Adipocyte (in vitro differentiated cells): ENCODE measurements around the gene EED.

Experiments
- DNase-seq: peaks from one replicate; pipeline ENCODE4 v3.0.0-alpha.2; 2015; ENCODE audit warnings: low read depth
- H3K27me3 ChIP-seq: replicated peaks from 2 replicates; pipeline ENCODE4 v1.7.0; 2013; ENCODE audit warnings: mild to moderate bottlenecking, low read length, moderate library complexity; ENCODE audit not compliant: control insufficient read depth, insufficient read depth
- H3K36me3 ChIP-seq: 2 replicates; pipeline ENCODE4 v1.7.0; 2013; ENCODE audit warnings: low read length, mild to moderate bottlenecking, moderate library complexity; ENCODE audit not compliant: control insufficient read depth, insufficient read depth, severe bottlenecking
- H3K4me1 ChIP-seq: 2 replicates; pipeline ENCODE4 v1.7.0; 2013; ENCODE audit warnings: mild to moderate bottlenecking, low read length, moderate library complexity; ENCODE audit not compliant: control insufficient read depth, insufficient read depth
- H3K4me3 ChIP-seq: 2 replicates; pipeline ENCODE4 v1.7.0; 2013; ENCODE audit warnings: mild to moderate bottlenecking, low read length, moderate library complexity
- H3K9ac ChIP-seq: 2 replicates; pipeline ENCODE4 v1.7.0; 2013; ENCODE audit warnings: mild to moderate bottlenecking, low read length, moderate library complexity
- H3K9me3 ChIP-seq: 2 replicates; pipeline ENCODE4 v1.7.0; 2013; ENCODE audit warnings: mild to moderate bottlenecking, low read length, moderate library complexity; ENCODE audit not compliant: control insufficient read depth

Gene EED

DNA sequence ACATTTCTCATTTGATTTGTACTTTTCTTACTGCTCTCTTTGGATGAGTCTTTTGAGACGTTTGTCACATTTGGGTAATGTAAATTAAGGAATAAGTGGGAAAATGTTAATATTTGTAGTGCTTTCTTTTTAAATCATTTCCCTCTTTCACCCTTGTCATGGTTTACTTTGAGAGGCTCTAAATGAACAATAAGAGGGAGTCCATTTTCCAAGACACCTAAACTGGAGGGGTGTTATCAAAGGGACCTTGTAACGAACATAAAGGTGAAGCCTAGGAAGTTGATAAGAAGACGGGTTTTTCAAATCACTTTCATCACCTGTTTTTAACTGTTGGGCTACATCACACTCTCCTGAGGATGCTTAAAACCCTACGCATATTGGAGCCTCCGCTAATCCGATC, 12.1 kb downstream of the EED start:
- H3K4me3 ChIP-seq = no peak overlapping the region
- H3K9me3 ChIP-seq = no peaks in the 10 kb centered on the region
- peaks cover 8% of the 10 kb centered on the region for H3K4me1 ChIP-seq
- no peak for DNase-seq
- no peak overlapping the region for H3K9ac ChIP-seq
- H3K27me3 ChIP-seq = no peaks in the 10 kb centered on the region
- peaks cover 42% of the 10 kb centered on the region for H3K36me3 ChIP-seq

DNA sequence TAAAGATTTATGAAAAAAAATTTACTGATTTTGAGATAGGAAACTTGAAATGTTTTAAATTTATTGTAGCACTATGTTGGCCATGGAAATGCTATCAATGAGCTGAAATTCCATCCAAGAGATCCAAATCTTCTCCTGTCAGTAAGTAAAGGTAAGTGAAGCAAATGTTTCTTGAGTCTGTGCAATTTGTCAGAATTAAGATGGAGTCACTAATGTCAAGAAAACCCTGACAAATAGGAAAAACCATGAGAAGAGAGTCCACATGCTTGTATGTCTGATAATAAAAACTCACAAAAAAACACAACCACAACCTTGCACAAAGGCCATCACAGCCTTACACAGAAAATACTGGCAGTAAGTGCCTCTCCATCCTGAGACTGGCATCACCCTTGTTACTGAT, 12.9 kb downstream of the EED start:
- H3K4me3 ChIP-seq = no peak overlapping the region
- H3K9ac ChIP-seq = no peak overlapping the region
- H3K4me1 ChIP-seq = peaks cover 7% of the 10 kb centered on the region
- peaks cover 50% of the 10 kb centered on the region for H3K36me3 ChIP-seq
- DNase-seq = no peak
- no peaks in the 10 kb centered on the region for H3K27me3 ChIP-seq
- no peaks in the 10 kb centered on the region for H3K9me3 ChIP-seq

DNA sequence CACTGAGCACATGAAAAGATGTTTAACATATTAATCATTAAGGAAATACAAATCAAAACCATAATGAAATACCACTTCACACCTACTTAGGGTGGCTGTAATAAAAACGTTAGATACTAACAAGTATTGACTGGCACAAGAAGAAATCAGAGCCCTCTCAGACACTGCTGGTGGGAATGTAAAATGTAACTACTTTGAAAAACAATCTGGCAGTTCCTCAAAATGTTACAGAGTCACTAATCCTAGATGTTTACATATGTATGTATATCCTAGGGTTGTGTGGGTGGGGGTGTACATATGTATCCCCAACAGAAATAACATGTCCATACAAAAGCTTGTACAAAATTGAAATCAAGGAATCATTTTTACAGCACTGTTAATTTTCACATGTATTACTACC, 15.2 kb downstream of the EED start:
- Histone ChIP-seq H3K4me3 (no peak overlapping the region), H3K36me3 (peaks cover 69% of the 10 kb centered on the region), H3K4me1 (peaks cover 7% of the 10 kb centered on the region), H3K9ac (no peak overlapping the region), H3K27me3 (no peaks in the 10 kb centered on the region), H3K9me3 (no peaks in the 10 kb centered on the region)
- DNase-seq = no peak

DNA sequence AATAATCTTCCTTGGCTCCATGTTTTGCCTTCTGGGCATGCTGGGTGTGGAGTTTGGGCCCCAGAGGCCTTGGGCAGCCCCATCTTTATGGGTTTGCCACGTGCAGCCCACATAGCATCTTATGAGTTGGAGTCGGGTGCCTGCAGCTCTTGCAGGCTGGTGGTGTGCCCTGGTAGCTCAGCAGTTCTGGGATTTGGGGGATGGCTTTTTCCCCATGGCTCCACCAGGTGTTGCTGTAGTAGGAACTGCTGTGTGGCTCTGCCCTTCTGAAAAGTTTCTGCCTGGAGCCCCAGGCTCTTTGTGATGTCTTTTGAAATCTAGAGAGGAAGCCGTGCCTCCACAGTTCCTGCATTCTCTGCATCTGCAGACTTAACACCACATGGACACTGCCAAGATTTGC, 16.8 kb downstream of the EED start:
- Histone ChIP-seq H3K36me3 (peaks cover 78% of the 10 kb centered on the region), H3K4me3 (no peak overlapping the region), H3K9me3 (no peaks in the 10 kb centered on the region), H3K27me3 (no peaks in the 10 kb centered on the region), H3K4me1 (peaks cover 7% of the 10 kb centered on the region), H3K9ac (no peak overlapping the region)
- no peak for DNase-seq

DNA sequence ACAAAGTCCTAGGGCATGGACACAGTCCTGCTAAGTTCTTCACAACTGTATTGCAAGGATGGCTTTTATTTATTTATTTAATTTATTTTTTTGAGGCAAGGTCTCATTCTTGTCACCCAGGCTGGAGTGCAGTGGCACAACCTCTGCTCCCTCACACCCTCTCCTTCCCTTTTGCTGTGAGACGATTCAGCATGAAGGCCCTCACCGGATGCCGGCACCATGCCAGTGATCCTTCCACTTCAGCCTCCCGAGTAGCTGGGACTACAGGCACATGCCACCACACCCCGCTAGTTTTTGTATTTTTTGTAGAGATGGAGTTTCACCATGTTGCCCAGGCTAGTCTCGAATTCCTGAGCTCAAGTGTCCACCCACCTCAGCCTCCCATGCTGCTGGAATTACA, 17.8 kb downstream of the EED start:
- no peak for DNase-seq
- H3K36me3 ChIP-seq = peaks cover 75% of the 10 kb centered on the region
- no peaks in the 10 kb centered on the region for H3K9me3 ChIP-seq
- no peak overlapping the region for H3K4me3 ChIP-seq
- H3K4me1 ChIP-seq = peaks cover 6% of the 10 kb centered on the region
- H3K27me3 ChIP-seq = no peaks in the 10 kb centered on the region
- no peak overlapping the region for H3K9ac ChIP-seq

DNA sequence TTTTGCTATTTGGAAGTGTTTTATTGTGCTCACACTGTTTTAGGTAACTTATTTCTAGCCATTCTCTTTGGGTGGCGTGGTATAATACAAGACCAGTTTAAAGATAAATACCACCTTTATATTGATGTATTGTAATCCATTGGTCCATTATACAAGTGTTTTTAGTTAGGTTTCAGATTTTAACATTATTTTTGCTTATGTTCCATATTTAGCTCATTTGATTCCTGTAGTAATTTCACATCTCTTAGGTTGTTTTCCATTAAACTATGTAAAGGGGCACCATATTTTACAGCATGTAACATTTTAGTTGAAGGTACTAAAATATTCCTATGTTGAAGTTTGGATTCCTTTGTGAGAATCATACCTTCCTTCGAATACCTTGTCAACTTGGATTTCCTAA, 20.1 kb downstream of the EED start:
- H3K9ac ChIP-seq = no peak overlapping the region
- no peak for DNase-seq
- H3K9me3 ChIP-seq = no peaks in the 10 kb centered on the region
- H3K27me3 ChIP-seq = no peaks in the 10 kb centered on the region
- H3K4me1 ChIP-seq = no peaks in the 10 kb centered on the region
- H3K4me3 ChIP-seq = no peak overlapping the region
- peaks cover 71% of the 10 kb centered on the region for H3K36me3 ChIP-seq

DNA sequence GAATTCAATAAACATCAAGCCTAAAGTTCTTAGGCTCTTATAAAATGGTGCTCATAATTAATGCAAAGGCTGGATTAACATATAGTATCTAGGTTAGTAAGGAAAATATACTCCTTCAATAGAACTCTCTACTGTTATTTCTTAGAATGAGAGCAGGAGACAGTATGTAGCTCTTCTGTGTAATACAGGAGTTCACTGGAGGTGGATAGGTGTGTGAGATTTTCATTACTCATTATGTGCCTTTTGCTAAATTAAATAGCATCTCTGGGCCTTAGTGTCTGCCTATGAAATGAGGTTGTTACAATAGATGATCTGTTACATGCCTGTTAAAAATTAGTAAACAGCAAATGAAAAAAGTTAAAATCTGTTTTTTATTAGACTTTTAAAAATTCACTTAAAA, 20.6 kb downstream of the EED start:
- no peak for DNase-seq
- Histone ChIP-seq H3K27me3 (no peaks in the 10 kb centered on the region), H3K36me3 (peaks cover 71% of the 10 kb centered on the region), H3K9me3 (no peaks in the 10 kb centered on the region), H3K9ac (no peak overlapping the region), H3K4me3 (no peak overlapping the region), H3K4me1 (no peaks in the 10 kb centered on the region)

DNA sequence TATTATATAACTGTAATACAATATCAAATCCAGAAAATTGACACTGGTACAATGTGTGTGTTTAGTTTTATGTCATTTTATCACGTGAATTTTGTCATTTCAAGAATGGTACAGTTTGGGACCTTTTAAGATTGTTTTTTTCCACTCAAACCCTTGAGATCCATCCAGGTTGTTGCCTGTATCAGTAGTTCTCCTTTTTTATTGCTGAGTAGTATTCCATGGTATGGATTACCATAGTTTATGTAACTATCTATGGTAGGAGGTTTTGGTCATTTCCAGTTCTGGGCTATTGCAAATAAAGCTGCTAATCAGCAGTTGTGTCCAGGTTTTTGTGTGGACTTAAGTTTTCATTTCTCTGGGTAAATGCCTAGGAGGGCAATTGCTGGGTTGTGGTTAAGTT, 25.1 kb downstream of the EED start:
- Histone ChIP-seq H3K36me3 (peaks cover 43% of the 10 kb centered on the region), H3K9ac (no peak overlapping the region), H3K4me3 (no peak overlapping the region), H3K4me1 (no peaks in the 10 kb centered on the region), H3K9me3 (no peaks in the 10 kb centered on the region), H3K27me3 (no peaks in the 10 kb centered on the region)
- no peak for DNase-seq

DNA sequence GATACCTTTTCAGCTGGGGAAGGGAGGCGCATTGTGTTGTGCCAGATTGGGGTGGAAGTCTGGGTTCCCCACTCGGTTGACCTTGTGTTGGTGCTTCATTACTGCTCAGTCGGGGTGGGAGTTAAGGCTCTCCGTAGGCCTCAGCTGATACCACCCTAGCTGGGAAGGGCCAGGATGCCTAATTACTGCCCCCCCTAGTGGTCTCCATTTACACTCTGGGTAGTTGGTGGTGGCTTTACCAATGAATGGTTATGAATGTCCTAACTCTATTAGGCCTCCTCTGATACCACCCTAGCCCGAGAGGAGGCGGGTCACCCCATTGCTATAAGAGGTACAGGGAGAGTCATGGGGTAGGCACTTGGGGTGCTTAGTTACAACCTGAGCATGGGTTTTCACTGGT, 29.9 kb downstream of the EED start:
- Histone ChIP-seq H3K36me3 (peaks cover 49% of the 10 kb centered on the region), H3K4me1 (peaks cover 15% of the 10 kb centered on the region)

DNA sequence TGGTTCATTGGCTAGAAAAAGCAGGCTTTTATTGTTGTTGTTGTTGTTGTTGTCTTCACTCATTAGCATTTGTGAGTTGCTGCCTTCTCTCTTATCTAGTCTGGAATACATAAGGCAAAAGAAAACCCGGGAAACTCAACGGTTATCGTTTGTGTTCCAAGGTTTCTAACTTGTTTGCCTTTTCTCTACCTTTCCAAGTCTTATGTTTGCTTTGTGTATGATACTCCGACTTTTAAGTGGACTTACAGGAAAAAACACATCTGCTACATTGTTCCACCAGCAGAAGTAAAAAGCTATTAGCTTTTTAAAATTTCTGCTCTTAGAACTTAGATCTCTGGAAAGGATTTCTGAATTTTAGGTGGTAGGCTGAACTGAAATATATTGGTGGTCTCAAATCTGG, 30.4 kb downstream of the EED start:
- Histone ChIP-seq H3K4me3 (no peak overlapping the region), H3K27me3 (no peaks in the 10 kb centered on the region), H3K9ac (no peak overlapping the region), H3K4me1 (peaks cover 15% of the 10 kb centered on the region), H3K9me3 (no peaks in the 10 kb centered on the region), H3K36me3 (peaks cover 49% of the 10 kb centered on the region)
- no peak for DNase-seq

More for the DNA sequence above, 29.9 kb downstream of the EED start:
- no peak for DNase-seq
- H3K9ac ChIP-seq = no peak overlapping the region
- no peak overlapping the region for H3K4me3 ChIP-seq
- no peaks in the 10 kb centered on the region for H3K9me3 ChIP-seq
- H3K27me3 ChIP-seq = no peaks in the 10 kb centered on the region

DNA sequence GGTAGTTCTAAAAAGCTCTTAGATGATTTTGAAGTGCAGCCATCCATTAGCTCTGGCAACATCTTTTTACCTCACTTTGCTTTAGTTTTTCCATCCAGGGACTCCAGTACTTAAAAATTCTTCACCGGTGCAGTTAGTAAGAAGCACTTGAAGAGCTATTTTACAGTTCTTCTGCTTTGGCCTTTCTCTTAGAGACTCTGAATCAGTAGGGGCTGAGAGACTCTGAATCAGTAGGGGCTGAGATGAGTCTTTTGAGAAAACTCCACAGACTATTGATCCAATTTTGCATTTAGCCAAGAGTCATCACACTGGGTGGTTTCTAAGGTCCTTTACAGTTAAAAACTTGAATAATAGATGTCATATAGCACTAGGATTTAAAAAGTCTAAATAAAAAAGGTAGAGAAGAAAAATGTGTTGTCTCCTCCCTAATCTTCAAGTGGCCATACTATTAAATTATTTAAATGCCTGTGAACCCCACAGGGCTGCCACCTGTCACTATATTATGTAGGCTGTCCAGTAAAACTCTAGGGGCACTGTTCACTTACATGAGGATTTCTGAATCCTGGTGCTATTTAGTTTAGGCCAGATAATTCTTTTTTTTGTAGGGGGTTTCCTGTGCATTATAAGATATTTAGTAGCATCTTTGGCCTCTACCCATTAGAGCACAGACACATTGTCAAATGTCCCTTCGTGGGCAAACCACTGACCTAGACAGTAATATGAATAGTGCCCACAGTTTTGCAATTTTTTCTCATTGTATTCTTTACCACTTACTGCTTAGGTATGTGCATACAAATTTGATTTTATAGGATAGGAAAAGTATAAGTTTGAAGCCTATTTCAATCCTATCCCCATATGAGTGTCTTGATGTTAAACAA, 31.2 kb downstream of the EED start:
- Histone ChIP-seq H3K9me3 (no peaks in the 10 kb centered on the region), H3K4me1 (peaks cover 15% of the 10 kb centered on the region), H3K9ac (no peak overlapping the region), H3K36me3 (peaks cover 48% of the 10 kb centered on the region), H3K4me3 (no peak overlapping the region), H3K27me3 (no peaks in the 10 kb centered on the region)
- DNase-seq = no peak

DNA sequence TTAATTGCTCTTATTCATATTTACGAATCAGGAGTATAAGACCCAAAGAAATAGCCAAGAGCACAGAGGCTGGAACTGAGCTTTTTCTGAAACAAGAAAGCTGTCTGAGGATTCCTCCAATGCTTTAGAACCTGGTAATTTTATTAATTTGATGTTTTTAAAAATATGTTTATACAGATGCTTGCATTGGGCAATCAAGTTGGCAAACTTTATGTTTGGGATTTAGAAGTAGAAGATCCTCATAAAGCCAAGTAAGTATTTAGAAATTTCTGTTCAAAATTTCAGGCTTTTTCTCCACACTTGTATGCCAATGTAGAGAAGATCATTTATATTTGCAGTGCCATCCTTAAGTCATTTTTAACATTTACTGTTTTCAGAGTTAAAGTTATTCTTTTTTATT, 33.2 kb downstream of the EED start:
- no peak overlapping the region for H3K4me3 ChIP-seq
- peak; percentile 56 for DNase-seq
- no peak overlapping the region for H3K9ac ChIP-seq
- H3K9me3 ChIP-seq = no peaks in the 10 kb centered on the region
- peaks cover 44% of the 10 kb centered on the region for H3K36me3 ChIP-seq
- H3K4me1 ChIP-seq = peaks cover 15% of the 10 kb centered on the region
- no peaks in the 10 kb centered on the region for H3K27me3 ChIP-seq
